ENCODE measurements around the gene PTPRM.

The PTPRM gene

DNA sequence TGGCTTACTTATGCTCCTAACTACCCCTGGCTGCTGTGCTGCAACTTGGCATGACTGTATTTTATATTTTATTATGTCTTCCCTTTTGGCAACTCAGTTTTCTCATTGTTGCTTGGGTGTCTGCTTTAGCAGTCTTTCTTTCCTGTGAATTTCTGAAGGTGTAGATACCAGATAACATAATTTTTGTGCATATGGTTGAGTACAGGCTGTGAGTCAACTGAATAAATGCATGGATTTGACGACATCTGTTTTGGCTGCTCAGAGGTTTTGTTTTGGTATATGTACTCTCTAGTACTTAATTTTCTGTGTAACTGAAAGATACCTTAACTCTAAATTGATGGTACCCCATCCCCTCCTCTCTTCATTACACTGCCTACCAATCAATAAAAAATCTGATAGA is 303.1 kb downstream of the PTPRM start:
- DNase-seq = no peak

GRCh38 chr18:7870855-7871254 is 303.7 kb downstream of the PTPRM start:
- no peak for DNase-seq

GRCh38 chr18:7871560-7872456 is 304.7 kb downstream of the PTPRM start:
- no peak for DNase-seq

GRCh38 chr18:7872569-7872968 is 305.5 kb downstream of the PTPRM start:
- no peak for DNase-seq

GRCh38 chr18:7873316-7873715 is 306.2 kb downstream of the PTPRM start:
- no peak for DNase-seq

DNA sequence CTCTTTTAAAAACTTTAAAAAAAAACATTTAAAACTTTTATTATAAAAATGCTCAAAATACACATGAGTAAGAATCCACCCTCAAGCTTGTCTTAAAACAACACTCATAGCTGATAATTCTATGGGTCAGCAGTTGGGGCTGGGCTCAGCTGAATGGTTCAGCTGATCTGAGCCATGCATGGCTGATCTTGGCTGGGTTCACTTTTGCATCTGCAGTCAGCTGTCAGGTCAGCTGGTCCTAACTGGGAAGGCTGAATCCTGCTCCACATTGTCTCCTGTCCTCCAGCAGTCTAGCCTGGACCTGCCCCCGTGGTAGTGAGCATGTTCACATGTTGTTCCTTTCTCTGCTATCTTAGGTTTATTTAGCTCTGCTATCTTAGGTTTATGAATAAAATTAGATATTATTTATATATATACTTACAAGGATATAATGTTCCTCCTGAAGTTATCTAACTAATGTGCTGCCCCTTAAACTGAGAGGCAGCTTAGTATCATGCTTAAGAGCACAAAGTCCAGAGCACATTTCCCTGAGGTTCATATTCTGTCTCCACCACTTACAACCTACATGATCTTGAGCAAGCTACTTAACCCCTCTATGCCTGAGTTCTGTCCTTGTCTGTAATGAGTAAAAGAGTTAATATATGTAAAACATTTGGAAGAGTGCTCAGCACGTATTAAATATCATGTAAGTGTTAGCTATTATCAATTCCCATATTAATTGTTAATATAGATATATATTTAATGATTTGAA is 309.4 kb downstream of the PTPRM start:
- DNase-seq = no peak

GRCh38 chr18:7877609-7878008 is 310.5 kb downstream of the PTPRM start:
- DNase-seq = no peak

DNA sequence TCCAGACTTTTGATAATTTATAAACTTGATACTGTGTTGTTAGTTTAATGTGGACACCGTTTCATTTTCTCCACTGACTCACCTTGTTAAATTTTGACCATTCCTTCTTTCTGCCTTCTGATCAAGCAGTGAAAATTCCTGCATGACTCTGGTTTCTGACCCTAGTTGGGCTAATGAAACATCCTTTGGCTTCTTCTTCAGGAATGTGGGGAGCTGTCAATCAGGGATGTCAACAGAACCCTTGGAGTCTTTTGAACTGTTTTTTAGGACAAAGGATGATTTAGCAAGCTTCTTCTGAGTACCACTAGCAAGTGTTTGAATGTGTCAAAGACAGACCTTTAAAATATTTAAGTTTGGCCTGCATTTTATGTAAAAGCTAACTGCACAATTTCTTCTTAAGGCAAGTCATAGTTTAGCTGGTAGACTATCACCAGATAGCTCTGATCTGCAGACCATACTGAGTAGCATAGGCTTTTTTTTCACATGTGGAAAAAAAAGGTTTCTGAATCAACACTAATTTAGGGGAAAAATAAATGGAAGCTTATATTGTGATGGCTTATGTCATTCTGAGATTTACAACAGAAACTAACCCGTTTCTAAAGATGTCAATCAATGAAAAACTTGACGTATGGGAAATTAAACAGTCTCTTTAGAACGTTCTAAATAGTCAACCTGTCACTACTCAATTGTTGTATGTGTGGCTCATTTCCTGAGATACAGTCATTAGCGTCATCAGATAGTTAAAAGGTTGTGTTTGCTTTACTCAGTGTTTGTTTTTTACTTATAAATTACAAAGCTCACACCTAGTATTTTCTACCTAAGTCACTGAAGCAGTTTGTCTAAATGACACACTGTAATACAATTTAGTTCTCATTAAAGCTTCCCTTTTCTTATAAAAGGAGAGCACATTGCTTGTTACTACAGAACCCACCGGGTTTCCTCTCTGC is 311.4 kb downstream of the PTPRM start:
- DNase-seq = no peak

- DNase-seq = no peak
Measured at GRCh38 chr18:7879717-7880116, 312.6 kb downstream of the PTPRM start.

DNA sequence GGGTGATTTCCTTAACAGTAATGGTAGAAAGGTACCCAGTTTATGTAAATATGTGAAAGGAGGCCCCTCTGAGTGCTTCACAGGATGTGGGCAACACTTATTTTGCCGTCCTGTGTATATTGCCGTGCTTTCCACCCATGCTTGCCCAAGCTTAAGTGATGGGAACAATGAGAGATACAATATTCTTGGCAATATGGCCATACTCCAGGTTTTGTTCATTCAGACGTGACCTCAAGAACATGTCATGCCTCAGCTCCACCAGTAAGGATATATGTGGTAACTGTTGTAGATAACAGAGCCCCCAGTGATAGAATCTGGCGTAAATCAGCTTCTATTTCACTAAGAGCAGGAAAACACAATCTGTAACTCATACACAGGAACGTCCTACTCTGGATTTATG is 318.7 kb downstream of the PTPRM start:
- DNase-seq = no peak

DNA sequence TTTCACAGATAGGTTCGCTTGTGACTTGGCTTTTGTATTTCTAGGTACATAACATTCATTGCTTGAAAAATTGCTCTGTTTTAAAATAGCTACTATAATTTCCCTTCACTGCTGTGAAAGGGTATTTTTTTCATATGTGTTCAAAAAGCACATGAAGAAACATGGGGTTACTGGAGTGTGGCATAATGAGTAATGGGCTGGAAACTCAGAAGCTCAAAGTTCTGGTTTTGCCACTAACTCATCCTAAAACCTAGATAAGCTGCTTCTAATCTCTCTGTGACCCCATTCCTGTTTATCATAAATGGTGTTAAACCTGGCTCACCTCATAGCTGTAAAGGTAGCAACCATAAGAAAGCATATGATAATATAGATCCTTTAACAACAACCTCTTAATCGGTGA is 319.3 kb downstream of the PTPRM start:
- DNase-seq = no peak

GRCh38 chr18:7889515-7889914 is 322.4 kb downstream of the PTPRM start:
- DNase-seq = no peak

GRCh38 chr18:7890075-7890474 is 323.0 kb downstream of the PTPRM start:
- DNase-seq = no peak

GRCh38 chr18:7892556-7892955 is 325.4 kb downstream of the PTPRM start:
- DNase-seq = no peak

GRCh38 chr18:7894592-7894991 is 327.5 kb downstream of the PTPRM start:
- DNase-seq = no peak

DNA sequence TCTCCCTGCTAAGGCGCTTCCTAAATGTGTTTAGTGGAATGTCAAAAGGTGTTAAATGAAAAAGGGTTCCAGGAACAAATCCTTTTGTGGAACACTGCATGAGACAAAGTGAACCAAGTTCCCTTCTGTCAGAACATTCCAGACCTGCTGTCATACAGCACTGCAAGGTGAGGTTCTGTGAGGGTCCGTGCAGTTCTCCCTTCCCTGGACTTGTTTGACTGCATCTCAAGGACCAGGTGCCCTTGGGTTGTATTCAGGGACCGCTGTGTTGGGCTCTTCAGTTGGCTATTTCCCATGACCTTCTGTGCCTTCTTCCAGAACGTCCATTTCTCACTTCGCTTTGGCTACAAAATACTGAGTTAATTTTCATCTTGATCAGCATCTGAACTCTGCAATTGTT is 328.2 kb downstream of the PTPRM start:
- no peak for DNase-seq

- DNase-seq = no peak
Measured at GRCh38 chr18:7896161-7896560, 329.0 kb downstream of the PTPRM start.

DNA sequence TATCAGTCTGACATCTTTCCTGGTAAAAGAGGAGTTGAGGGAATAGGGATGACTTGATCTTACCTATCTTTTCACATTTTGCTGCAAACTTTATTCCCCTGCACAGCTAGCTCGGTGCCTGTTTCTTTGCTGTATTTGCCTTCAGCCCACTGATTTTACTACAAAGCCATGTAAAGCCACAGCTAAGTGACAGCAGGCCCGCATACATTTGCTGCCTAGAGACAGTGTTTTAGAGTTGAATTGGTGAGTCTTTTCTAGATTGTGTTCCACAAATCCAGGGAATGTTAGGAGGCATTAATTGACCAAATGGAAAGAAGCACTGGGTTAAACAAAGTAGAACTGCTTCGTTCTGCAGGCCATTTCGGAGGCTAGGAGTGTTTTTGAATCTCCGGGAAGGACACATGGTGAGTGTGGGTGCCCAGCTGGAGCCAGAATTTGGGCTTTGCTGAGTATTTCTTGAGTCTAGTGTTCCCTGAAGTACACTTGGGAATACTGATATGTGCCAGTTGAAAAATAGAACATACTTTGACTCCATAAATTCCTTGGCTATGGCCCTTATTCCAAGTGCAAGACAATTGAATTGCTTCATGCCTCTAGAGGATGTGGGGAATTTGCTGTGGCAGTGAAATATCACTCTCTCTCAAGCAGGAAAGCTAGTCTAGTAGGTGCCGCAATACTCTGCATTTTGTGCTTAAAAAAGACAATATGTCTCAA is 329.8 kb downstream of the PTPRM start:
- DNase-seq = no peak

- DNase-seq = no peak
Measured at GRCh38 chr18:7898181-7898580, 331.1 kb downstream of the PTPRM start.

GRCh38 chr18:7899078-7899477 is 332.0 kb downstream of the PTPRM start:
- no peak for DNase-seq

GRCh38 chr18:7900091-7900490 is 333.0 kb downstream of the PTPRM start:
- no peak for DNase-seq

DNA sequence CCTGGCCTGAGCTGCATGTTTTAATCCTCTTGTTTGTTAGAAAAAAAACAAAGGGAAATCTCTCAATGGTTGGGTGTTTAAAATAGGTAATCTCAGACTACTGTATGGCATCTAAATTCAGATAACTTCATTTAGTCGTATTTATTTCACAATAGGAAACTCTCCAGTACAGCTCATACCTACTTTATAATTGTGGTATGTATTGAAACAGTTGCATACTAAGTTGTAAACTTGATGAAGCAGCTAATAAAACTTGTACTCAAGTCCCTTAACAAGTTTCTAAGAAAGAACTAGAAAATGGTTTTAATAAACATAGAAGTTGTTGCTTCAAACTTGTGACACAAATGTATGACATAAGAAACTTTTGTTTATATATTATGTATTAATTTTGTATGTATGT is 334.5 kb downstream of the PTPRM start:
- no peak for DNase-seq

Measured in retina (tissue), 1 donor.